Breast epithelium (tissue), 4 donors: ENCODE measurements around the gene ARL3. TPM values are rescaled to one million over a fixed set of nuclear protein-coding genes. Genes with fewer than 3 reads are reported as not detected.

Experiments used
- DNase-seq, 2 donors: peaks; one replicate each; pipeline ENCODE4 v3.0.0-alpha.2; 2019; ENCODE audit warnings: low spot score in 2 of 2
- H3K27ac ChIP-seq, 2 donors: fragments of 200-600 bp; sonication (generic) in 1 of 2; one replicate each; pipeline ENCODE4 v1.5.1; 2016 to 2019; ENCODE audit warnings: mild to moderate bottlenecking in 1 of 2
- H3K27me3 ChIP-seq, 2 donors: fragments of 200-600 bp; sonication (generic) in 1 of 2; one replicate each; pipeline versions ENCODE4 v1.5.1 to v1.6.0; 2017 to 2019; ENCODE audit warnings: control low read depth in 1 of 2, mild to moderate bottlenecking in 1 of 2
- H3K36me3 ChIP-seq: fragments of 200-600 bp; one replicate; pipeline ENCODE4 v1.5.1; 2019
- H3K4me1 ChIP-seq, 2 donors: fragments of 200-600 bp; sonication (generic); one replicate each; pipeline ENCODE4 v1.5.1; 2016 to 2019; ENCODE audit warnings: control low read depth in 1 of 2
- H3K4me3 ChIP-seq, 3 donors: fragments of 200-600 bp; sonication (generic); 1 replicate in 2 of 3; 2 replicates in 1 of 3; pipeline ENCODE4 v1.5.1; 2016 to 2019; ENCODE audit warnings: mild to moderate bottlenecking in 3 of 3, moderate library complexity in 2 of 3
- H3K9me3 ChIP-seq, 2 donors: fragments of 200-600 bp; sonication (generic) in 1 of 2; one replicate each; pipeline ENCODE4 v1.5.1; 2016 to 2019; ENCODE audit warnings: control low read depth in 1 of 2
- CTCF ChIP-seq, 3 donors: fragments of 450-650 bp; IDR thresholded peaks; one replicate each; pipeline ENCODE4 v1.5.1; 2016 to 2017; ENCODE audit warnings: antibody characterized with exemption in 3 of 3, mild to moderate bottlenecking in 3 of 3, moderate library complexity in 3 of 3
- POLR2A ChIP-seq: fragments of 450-650 bp; IDR thresholded peaks from one replicate; pipeline ENCODE4 v1.6.1; 2016; ENCODE audit warnings: antibody characterized with exemption, mild to moderate bottlenecking, moderate library complexity
- POLR2AphosphoS5 ChIP-seq, 3 donors: sonication (generic); formaldehyde crosslinking; IDR thresholded peaks; one replicate each; pipeline ENCODE4 v1.6.1; 2017; ENCODE audit warnings: antibody characterized with exemption in 3 of 3
- intact Hi-C: fragments of 100-400 bp; cut with DNase I; formaldehyde crosslinking; loops from one replicate; pipeline ENCODE4 v1.15.1; 2023; ENCODE audit warnings: low total_unique reads
- total RNA-seq, 3 donors: library from RNA; depleted of rRNA; stranded (reverse); fragments of >200 nt; gene quantifications; one replicate each; pipeline ENCODE4 v1.1.0, GENCODE V29; 2016

ARL3 gene
- total RNA-seq, 3 donors from 2014 or later, result 5.1 to 7.3 (median 5.9) TPM

- H3K9me3 ChIP-seq, result no peaks in the 10 kb centered on the region
- no peak overlapping the region for H3K4me3 ChIP-seq
- H3K4me1 ChIP-seq, result peaks cover 0 to 14% of the 10 kb centered on the region in 2 donors
- TF ChIP-seq CTCF (IDR thresholded peaks at IDR 0.05) (no peak), POLR2A (no peak), POLR2AphosphoS5 (IDR thresholded peaks at IDR 0.05) (no peak)
- intact Hi-C loops, result no loop called here
- no peaks in the 10 kb centered on the region for H3K27me3 ChIP-seq
- peak overlapping the region in 1 of 2 donors; percentile 71 for H3K27ac ChIP-seq
- DNase-seq, result no peak
- no peaks in the 10 kb centered on the region for H3K36me3 ChIP-seq
These were observed 52.6 kb downstream of the ARL3 start for GRCh38 chr10:102661658-102662028.

GRCh38 chr10:102660888-102661657 lies 53.1 kb downstream of the ARL3 start:
- intact Hi-C loops, result no loop called here
- DNase-seq, result no peak
- H3K9me3 ChIP-seq, result no peaks in the 10 kb centered on the region
- no peaks in the 10 kb centered on the region for H3K36me3 ChIP-seq
- peaks cover 0 to 14% of the 10 kb centered on the region in 2 donors for H3K4me1 ChIP-seq
- peak overlapping the region; percentile 21 to 71 for H3K27ac ChIP-seq
- no peaks in the 10 kb centered on the region for H3K27me3 ChIP-seq
- TF ChIP-seq CTCF (IDR thresholded peaks at IDR 0.05), result no peak
- TF ChIP-seq POLR2A, result no peak
- no peak for TF ChIP-seq POLR2AphosphoS5 (IDR thresholded peaks at IDR 0.05)
- H3K4me3 ChIP-seq, result peak overlapping the region in 1 of 3 donors; percentile 27

- Histone ChIP-seq H3K4me1 (peaks cover 0 to 14% of the 10 kb centered on the region in 2 donors), H3K4me3 (no peak overlapping the region), H3K27ac (peak overlapping the region; percentile 77 to 78), H3K27me3 (no peaks in the 10 kb centered on the region), H3K9me3 (no peaks in the 10 kb centered on the region), H3K36me3 (no peaks in the 10 kb centered on the region)
- no peak for DNase-seq
- no peak for TF ChIP-seq POLR2AphosphoS5 (IDR thresholded peaks at IDR 0.05)
- TF ChIP-seq CTCF (IDR thresholded peaks at IDR 0.05), result no peak
- TF ChIP-seq POLR2A, result no peak
- intact Hi-C loops, result no loop called here
These were observed 55.4 kb downstream of the ARL3 start for GRCh38 chr10:102658802-102659201.

- Histone ChIP-seq H3K27ac (peak overlapping the region; percentile 77 to 78), H3K36me3 (no peaks in the 10 kb centered on the region), H3K4me3 (no peak overlapping the region), H3K4me1 (peaks cover 0 to 14% of the 10 kb centered on the region in 2 donors), H3K9me3 (no peaks in the 10 kb centered on the region), H3K27me3 (no peaks in the 10 kb centered on the region)
- DNase-seq, result peak; percentile 69 to 71
- intact Hi-C loops, result no loop called here
- TF ChIP-seq POLR2A, result no peak
- no peak for TF ChIP-seq CTCF (IDR thresholded peaks at IDR 0.05)
- TF ChIP-seq POLR2AphosphoS5 (IDR thresholded peaks at IDR 0.05), result peak in 1 of 3 donors; percentile 46
These were observed 56.0 kb downstream of the ARL3 start for GRCh38 chr10:102657984-102658724.

- intact Hi-C loops, result no loop called here
- Histone ChIP-seq H3K36me3 (no peaks in the 10 kb centered on the region), H3K4me3 (no peak overlapping the region), H3K9me3 (no peaks in the 10 kb centered on the region), H3K27ac (peak overlapping the region; percentile 77 to 78), H3K27me3 (no peaks in the 10 kb centered on the region), H3K4me1 (peaks cover 0 to 14% of the 10 kb centered on the region in 2 donors)
- no peak for DNase-seq
- TF ChIP-seq CTCF (IDR thresholded peaks at IDR 0.05), result no peak
- TF ChIP-seq POLR2AphosphoS5 (IDR thresholded peaks at IDR 0.05), result no peak
- no peak for TF ChIP-seq POLR2A
These were observed 56.7 kb downstream of the ARL3 start for GRCh38 chr10:102657451-102657850.
